Right lobe of liver (tissue), 6 donors: ENCODE results near the gene KLC1. TPM values are rescaled to one million over a fixed set of nuclear protein-coding genes. Genes with fewer than 3 reads are reported as not detected.

ENCODE experiments used
- ATAC-seq, 4 donors: fragments of 200-7000 bp; cut with Tn5 transposase; one replicate each; pipeline ENCODE4 v1.9.1; 2020; ENCODE audit warnings: mild to moderate bottlenecking in 4 of 4, moderate library complexity in 4 of 4
- DNase-seq, 3 donors: peaks; one replicate each; pipeline ENCODE4 v3.0.0-alpha.2; 2020
- H3K27ac ChIP-seq, 3 donors: fragments of 200-600 bp; one replicate each; pipeline ENCODE4 v1.8.0; 2022
- H3K27me3 ChIP-seq, 2 donors: fragments of 200-600 bp; one replicate each; pipeline ENCODE4 v1.8.0; 2022
- H3K36me3 ChIP-seq, 4 donors: fragments of 200-600 bp; sonication (generic) in 1 of 4; one replicate each; pipeline versions ENCODE4 v1.5.1 to v1.8.0; 2017 to 2022; ENCODE audit warnings: control low read depth in 1 of 4
- H3K4me1 ChIP-seq, 4 donors: fragments of 200-600 bp; sonication (generic) in 1 of 4; one replicate each; pipeline versions ENCODE4 v1.5.1 to v1.8.0; 2017 to 2022; ENCODE audit warnings: control low read depth in 1 of 4
- H3K4me3 ChIP-seq, 3 donors: fragments of 200-600 bp; one replicate each; pipeline ENCODE4 v1.8.0; 2022
- H3K9me3 ChIP-seq, 4 donors: fragments of 200-600 bp; sonication (generic) in 1 of 4; one replicate each; pipeline versions ENCODE4 v1.5.1 to v1.8.0; 2017 to 2022; ENCODE audit warnings: control low read depth in 1 of 4
- CTCF ChIP-seq, 4 donors: fragments of 200-600 bp in 3 of 4; fragments of 450-650 bp in 1 of 4; IDR thresholded peaks; one replicate each; pipeline versions ENCODE4 v1.5.1 to v1.8.0; 2016 to 2022; ENCODE audit warnings: antibody characterized with exemption in 4 of 4, mild to moderate bottlenecking in 2 of 4
- POLR2A ChIP-seq: fragments of 450-650 bp; IDR thresholded peaks from one replicate; pipeline ENCODE4 v1.6.1; 2017; ENCODE audit warnings: antibody characterized with exemption, mild to moderate bottlenecking
- WGBS: methylation state at CpG from one replicate; pipeline ENCODE4 v1.1.6; 2018; ENCODE audit warnings: low coverage, low lambda C conversion rate; ENCODE audit not compliant: insufficient coverage; ENCODE audit errors: missing lambda C conversion rate; 5-methylcytosine and 5-hydroxymethylcytosine counted together
- intact Hi-C, 2 donors: fragments of 100-400 bp; cut with DNase I; formaldehyde crosslinking; loops; one replicate each; pipeline versions ENCODE4 v1.11.2 to v1.14.1; 2022
- total RNA-seq, 6 experiments: library from RNA; depleted of rRNA in 2 of 6; stranded (reverse); fragments of >200 nt in 2 of 6; fragmentation: NEBNext Ultra II Directional in 3 of 6; extraction: Animal tissue kit (Norgen Biotek cat#: 25700) in 3 of 6; gene quantifications; one replicate each; pipeline versions ENCODE4 v1.1.0 to v1.2.4, GENCODE V29; 2016 to 2023
- donor health status: DM: no; HTN: yes; CAD: no.
- donor health status: DM: no; HTN: no; CAD: no.
- donor health status: DM: no; HTN: no; CAD: no.
- donor health status: DM: no; HTN: yes; CAD: no.
- donor health status: DM: no; HTN: yes; CAD: no.

The KLC1 gene
- total RNA-seq, 6 experiments from 2014 or later, result 45.8 to 78.9 (median 58.0) TPM

- ATAC-seq, result no peak
- H3K4me3 ChIP-seq, result no peak overlapping the region
These were observed 67.6 kb downstream of the KLC1 start for GRCh38 chr14:103696466-103697071.

GRCh38 chr14:103697206-103697602 lies 68.2 kb downstream of the KLC1 start:
- Histone ChIP-seq H3K9me3 (no peaks in the 10 kb centered on the region), H3K36me3 (peaks cover 0 to 28% (median 14%) of the 10 kb centered on the region in 4 donors), H3K27ac (no peak overlapping the region), H3K4me1 (peaks cover 0 to 30% (median 13%) of the 10 kb centered on the region in 4 donors), H3K4me3 (no peak overlapping the region), H3K27me3 (no peaks in the 10 kb centered on the region)
- DNase-seq (no peak), ATAC-seq (no peak)
- WGBS, result 47% methylated on average over 3 of the region's 3 CpGs
- intact Hi-C loops, result no loop called here
- TF ChIP-seq POLR2A (no peak), CTCF (IDR thresholded peaks at IDR 0.05) (no peak)

More at GRCh38 chr14:103696466-103697071, 67.6 kb downstream of the KLC1 start:
- Histone ChIP-seq H3K27me3 (no peaks in the 10 kb centered on the region), H3K4me1 (peaks cover 0 to 28% (median 10%) of the 10 kb centered on the region in 4 donors), H3K36me3 (peaks cover 0 to 30% (median 13%) of the 10 kb centered on the region in 4 donors), H3K27ac (no peak overlapping the region), H3K9me3 (no peaks in the 10 kb centered on the region)
- no peak for DNase-seq
- intact Hi-C loops, result no loop called here
- WGBS, result 56% methylated on average over 6 of the region's 17 CpGs
- TF ChIP-seq CTCF (IDR thresholded peaks at IDR 0.05), result no peak

GRCh38 chr14:103697603-103698379 lies 68.8 kb downstream of the KLC1 start:
- TF ChIP-seq CTCF (IDR thresholded peaks at IDR 0.05) (no peak), POLR2A (no peak)
- Histone ChIP-seq H3K36me3 (peaks cover 0 to 25% (median 14%) of the 10 kb centered on the region in 4 donors), H3K4me3 (no peak overlapping the region), H3K27me3 (no peaks in the 10 kb centered on the region), H3K4me1 (peaks cover 0 to 30% (median 13%) of the 10 kb centered on the region in 4 donors), H3K27ac (no peak overlapping the region), H3K9me3 (no peaks in the 10 kb centered on the region)
- ATAC-seq (no peak), DNase-seq (no peak)
- intact Hi-C loops, result no loop called here
- WGBS, result 0% methylated on average over 1 of the region's 14 CpGs

GRCh38 chr14:103698380-103699260 lies 69.6 kb downstream of the KLC1 start:
- intact Hi-C loops, result no loop called here
- DNase-seq (peak in 1 of 3 donors; percentile 55), ATAC-seq (peak in 3 of 4 donors; percentile 3 to 30 (median 5))
- Histone ChIP-seq H3K4me1 (peaks cover 0 to 30% (median 13%) of the 10 kb centered on the region in 4 donors), H3K36me3 (peaks cover 0 to 16% (median 9%) of the 10 kb centered on the region in 4 donors), H3K9me3 (no peaks in the 10 kb centered on the region), H3K27ac (no peak overlapping the region), H3K27me3 (no peaks in the 10 kb centered on the region), H3K4me3 (no peak overlapping the region)
- no peak for TF ChIP-seq CTCF (IDR thresholded peaks at IDR 0.05)
- TF ChIP-seq POLR2A, result no peak
- WGBS, result 80% methylated on average over 1 of the region's 33 CpGs
